GM10266 (cell line): ENCODE measurements around the gene MED12L.

ENCODE experiments used
- DNase-seq: peaks from one replicate; pipeline ENCODE4 v3.0.0; 2012; ENCODE audit errors: extremely low spot score
- CTCF ChIP-seq: IDR thresholded peaks from 2 replicates; pipeline ENCODE4 v1.5.1; 2012; ENCODE audit warnings: mild to moderate bottlenecking, low read depth; ENCODE audit not compliant: control insufficient read depth, insufficient read depth; ENCODE audit errors: missing control alignments

MED12L gene

GRCh38 chr3:151315136-151315535, 229.7 kb downstream of the MED12L start:
- DNase-seq, result no peak
- no peak for TF ChIP-seq CTCF

DNA sequence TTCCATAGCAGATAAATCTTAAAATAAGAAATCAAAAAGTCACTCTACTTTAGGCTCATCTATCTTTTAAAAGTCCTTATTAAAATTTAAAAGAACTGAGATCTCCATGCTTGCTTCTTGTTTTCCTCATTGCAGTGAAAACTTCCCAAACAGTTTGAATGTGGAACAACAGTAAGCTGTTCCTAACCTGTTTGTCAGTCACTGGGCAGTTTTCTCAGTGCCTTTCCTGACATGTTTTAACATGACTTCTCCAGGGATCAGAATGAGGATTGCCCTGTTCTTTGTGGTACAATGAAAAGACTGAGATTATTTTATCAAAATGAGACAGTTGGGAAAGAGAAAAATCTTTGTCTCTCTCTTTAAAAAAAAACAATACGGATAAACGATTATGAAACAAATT, 230.4 kb downstream of the MED12L start:
- DNase-seq, result no peak
- no peak for TF ChIP-seq CTCF

GRCh38 chr3:151316267-151316991, 231.0 kb downstream of the MED12L start, which contains the start of gene GPR87:
TSS of gene GPR87 (minus strand) at chr3:151316820. CDS start at chr3:151300100, 16,720 bp downstream.
- no peak for DNase-seq
- no peak for TF ChIP-seq CTCF

DNA sequence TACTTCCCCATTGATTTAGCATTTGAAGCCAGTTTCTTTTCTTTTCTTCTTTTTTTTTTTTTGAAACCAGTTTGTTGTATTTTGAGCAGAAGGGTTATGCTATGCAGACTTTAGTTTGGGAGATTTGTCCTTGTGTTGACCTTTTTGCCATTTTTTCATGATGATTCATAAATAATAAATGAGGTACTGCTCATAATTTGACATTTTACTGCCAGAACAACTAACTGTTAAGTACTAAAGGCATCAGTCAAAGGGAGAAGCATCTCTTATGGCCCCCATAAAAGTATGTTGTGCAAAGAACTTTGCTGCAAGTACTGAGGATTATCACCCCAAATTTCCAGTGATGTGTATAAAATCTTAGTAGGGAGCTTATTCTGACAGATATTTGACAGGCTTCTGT, 232.8 kb downstream of the MED12L start:
- DNase-seq, result no peak
- TF ChIP-seq CTCF, result no peak

DNA sequence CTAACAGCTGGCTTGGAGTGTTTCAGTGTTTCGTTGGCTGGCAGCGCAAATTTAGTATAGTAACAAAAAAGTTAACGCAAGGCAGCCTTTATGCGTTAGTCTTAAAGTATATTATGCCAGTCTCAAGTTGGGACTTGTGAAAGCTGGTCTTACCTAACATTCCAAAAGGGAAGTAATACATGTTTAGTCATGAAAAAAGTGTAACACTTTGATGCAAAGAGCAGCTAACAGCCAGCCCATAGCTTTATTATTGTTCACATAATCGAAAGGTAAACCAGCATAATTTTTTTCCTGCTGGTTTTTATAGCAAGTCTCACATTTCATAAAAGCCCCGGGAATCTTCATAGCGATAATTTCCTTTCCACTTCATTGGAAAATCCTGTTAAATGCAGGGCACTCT, 233.5 kb downstream of the MED12L start:
- DNase-seq, result no peak
- TF ChIP-seq CTCF, result no peak

DNA sequence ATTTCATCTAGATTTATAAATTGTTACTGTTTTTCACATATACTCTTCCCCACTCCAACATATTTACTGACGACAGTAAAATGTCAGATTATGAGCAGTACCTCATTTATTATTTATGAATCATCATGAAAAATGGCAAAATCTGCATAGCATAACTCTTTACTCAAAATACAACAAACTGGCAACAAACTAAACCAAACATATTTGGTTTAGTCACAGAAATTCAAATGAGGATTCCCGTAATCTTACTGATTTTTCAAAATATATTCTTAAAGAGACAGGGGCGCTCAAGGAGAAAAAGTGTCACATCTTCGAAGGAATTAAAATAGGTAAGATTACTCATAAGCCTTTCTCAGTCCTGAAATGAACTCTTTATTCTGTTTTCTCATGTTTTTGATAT, 234.2 kb downstream of the MED12L start:
- no peak for TF ChIP-seq CTCF
- no peak for DNase-seq

DNA sequence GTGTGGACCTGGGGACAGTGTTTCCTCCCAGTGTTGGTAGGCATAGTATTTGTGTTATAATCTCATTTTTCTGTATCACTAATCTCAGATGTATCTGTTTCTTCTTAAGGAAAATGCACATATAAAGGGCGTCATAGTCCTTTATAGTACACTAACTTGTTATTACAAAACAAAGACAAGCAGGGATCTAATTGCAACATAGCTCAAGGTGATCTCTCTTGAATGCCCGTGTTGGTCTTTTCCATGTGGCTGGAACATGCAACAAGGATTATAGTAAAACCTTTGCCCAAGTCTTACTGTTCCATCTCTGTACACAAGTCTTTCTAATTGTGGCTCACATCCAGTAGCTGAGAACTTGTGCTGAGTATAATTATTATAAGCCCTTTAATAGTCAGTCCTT, 234.7 kb downstream of the MED12L start:
- no peak for DNase-seq
- no peak for TF ChIP-seq CTCF
